SKM-1 (cell line): Measurements from ENCODE around the gene CTCFL.
"Not testable (repeated sequence)": the region's sequence is repeated elsewhere in the genome, so short reads cannot be mapped to it uniquely, and the experiment has no call there.

Experiments
- DNase-seq: peaks from one replicate; lab custom pipeline; 2025; ENCODE audit not compliant: unreplicated experiment; lab: John Stamatoyannopoulos, UW

The CTCFL gene

GRCh38 chr20:57483287-57484050 is 41.5 kb downstream of the CTCFL start:
- no peak for DNase-seq

GRCh38 chr20:57482796-57483195 is 42.1 kb downstream of the CTCFL start:
- DNase-seq: no peak

GRCh38 chr20:57482148-57482547 is 42.8 kb downstream of the CTCFL start:
- DNase-seq: no peak

- DNase-seq: no peak
These were observed 43.6 kb downstream of the CTCFL start for GRCh38 chr20:57481281-57481711.

- DNase-seq: peak; percentile 24
These were observed 44.3 kb downstream of the CTCFL start for GRCh38 chr20:57480444-57481160.

- no peak for DNase-seq
These were observed 45.7 kb downstream of the CTCFL start for GRCh38 chr20:57479196-57479595.

GRCh38 chr20:57478176-57478575 is 46.8 kb downstream of the CTCFL start:
- DNase-seq: no peak

- DNase-seq: no peak
These were observed 48.1 kb downstream of the CTCFL start for GRCh38 chr20:57476641-57477461.

GRCh38 chr20:57476084-57476526 is 48.8 kb downstream of the CTCFL start:
- DNase-seq: no peak

- DNase-seq: no peak
These were observed 49.4 kb downstream of the CTCFL start for GRCh38 chr20:57475388-57476083.

GRCh38 chr20:57474816-57475215 is 50.1 kb downstream of the CTCFL start:
- no peak for DNase-seq

GRCh38 chr20:57474205-57474604 is 50.7 kb downstream of the CTCFL start:
- DNase-seq: no peak

GRCh38 chr20:57473246-57474048 is 51.5 kb downstream of the CTCFL start:
- DNase-seq: peak; percentile 87

- not testable (repeated sequence) for DNase-seq
These were observed 52.5 kb downstream of the CTCFL start for GRCh38 chr20:57472474-57472873.

GRCh38 chr20:57471496-57472372 is 53.2 kb downstream of the CTCFL start:
- DNase-seq: no peak

- no peak for DNase-seq
These were observed 54.1 kb downstream of the CTCFL start for GRCh38 chr20:57470666-57471495.

- DNase-seq: no peak
These were observed 54.8 kb downstream of the CTCFL start for GRCh38 chr20:57470212-57470522.

- DNase-seq: no peak
These were observed 55.3 kb downstream of the CTCFL start for GRCh38 chr20:57469418-57470211.
